HG02884 (cell line): ENCODE data around the gene MRPL19.

ENCODE experiments used
- ATAC-seq: cut with Tn5 transposase; IDR thresholded peaks from one replicate; pipeline ENCODE4 v1.9.1; 2021; ENCODE audit warnings: mild to moderate bottlenecking, moderate library complexity; ENCODE audit not compliant: unreplicated experiment

Gene MRPL19

GRCh38 chr2:75646583-75647425 is at the start of gene MRPL19:
Gene MRPL19 (plus strand): TSS chr2:75646783. CDS start chr2:75646808, 25 bp downstream.
- peak; percentile 95 for ATAC-seq

DNA sequence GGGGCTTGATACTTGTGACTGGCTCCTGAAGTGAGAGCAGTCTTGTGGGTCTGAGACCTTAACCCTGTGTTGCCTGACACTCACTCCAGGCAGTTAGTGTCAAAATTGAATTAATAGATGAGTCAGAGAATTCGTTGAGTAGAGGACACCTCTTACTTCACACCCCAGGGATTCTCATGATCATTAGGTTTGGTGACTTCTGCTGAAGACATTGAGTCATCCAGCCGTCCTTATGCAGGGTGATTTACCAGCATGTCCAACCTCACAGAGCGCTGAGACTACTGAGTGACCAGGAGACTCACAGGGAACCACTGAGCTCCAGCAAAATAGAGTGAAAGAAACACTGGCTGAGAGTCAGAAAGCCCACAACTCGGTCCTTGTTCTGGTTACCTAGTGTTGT is 49.8 kb upstream of the MRPL19 start:
- ATAC-seq, result no peak

GRCh38 chr2:75597949-75598348 is 48.6 kb upstream of the MRPL19 start:
- no peak for ATAC-seq

GRCh38 chr2:75598589-75599155 is 47.9 kb upstream of the MRPL19 start:
- ATAC-seq, result no peak

DNA sequence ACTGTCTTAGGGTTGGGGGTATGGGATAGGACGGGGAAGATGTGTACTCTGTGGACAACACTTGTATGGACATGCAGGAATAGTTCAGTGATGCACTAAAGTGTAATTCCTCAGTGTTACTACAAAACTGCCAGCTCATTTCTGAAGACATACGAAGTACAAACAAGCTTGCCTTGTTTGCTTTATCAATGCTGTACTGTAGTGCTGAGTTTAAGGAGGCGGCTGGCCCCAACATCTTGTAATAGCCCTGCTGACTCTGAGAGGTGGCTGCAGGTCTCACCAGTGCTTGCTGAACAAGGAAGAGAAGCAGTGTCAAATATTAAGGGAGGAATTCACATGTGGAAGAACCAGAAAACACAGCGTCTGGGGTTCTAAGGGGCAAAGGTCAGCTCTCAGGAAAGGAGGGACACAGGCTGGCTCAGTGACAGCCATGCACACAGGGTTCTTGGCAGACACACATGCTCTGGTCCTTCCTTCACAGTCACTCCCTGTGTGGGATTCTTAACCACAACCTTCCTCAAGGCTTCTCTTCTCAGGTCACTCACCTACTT is 46.0 kb upstream of the MRPL19 start:
- ATAC-seq, result no peak

DNA sequence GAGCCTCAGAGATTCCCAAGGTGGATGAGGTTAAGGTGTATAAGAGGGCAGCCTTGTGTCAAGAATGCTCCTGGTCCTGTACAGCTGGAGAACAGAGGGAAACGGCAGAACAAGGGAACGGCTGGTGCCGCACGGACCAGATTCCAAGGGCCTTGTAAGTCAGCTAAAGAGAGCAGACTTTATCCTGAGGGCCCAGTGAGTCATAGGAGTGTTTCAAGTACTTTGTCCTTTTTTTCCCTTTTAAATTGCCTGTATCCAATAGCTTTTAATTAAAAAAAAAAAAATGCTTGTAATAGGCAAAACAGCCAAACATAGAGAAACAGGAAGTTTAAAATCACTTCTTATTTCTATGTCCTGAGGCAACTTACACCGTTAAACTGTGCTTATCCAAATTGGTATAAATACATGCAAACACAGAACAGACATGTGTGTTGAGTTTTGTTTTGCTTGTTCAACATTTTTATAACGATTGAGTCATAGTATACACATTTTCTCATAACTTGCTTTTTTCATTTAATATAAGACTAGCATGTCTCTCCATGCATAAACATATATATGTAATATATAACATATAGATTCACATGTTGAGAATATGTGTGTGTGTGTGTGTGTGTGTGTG is 43.8 kb upstream of the MRPL19 start:
- no peak for ATAC-seq

DNA sequence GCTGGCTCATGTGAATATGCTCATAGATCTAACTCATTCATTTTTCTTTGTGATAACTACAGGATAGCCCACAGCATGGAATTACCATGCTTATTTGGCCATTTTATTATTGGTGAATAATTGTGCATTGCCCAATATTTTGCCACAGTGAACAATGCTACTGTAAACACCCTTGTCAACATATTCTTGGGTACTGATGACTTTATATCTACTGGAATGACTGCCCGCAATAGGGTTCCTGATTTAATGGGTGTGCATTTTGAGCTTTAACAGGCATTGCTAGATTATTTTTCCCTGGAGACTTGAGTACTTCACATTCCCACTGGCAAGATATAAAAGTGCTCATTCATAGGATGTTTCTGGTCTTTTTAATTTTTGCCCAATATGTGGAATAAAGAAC is 43.1 kb upstream of the MRPL19 start:
- no peak for ATAC-seq

- no peak for ATAC-seq
Observed at GRCh38 chr2:75604484-75604883, 42.1 kb upstream of the MRPL19 start.

- no peak for ATAC-seq
Observed at GRCh38 chr2:75605770-75606529, 40.6 kb upstream of the MRPL19 start.

- ATAC-seq, result no peak
Observed at GRCh38 chr2:75606761-75607399, 39.7 kb upstream of the MRPL19 start.

DNA sequence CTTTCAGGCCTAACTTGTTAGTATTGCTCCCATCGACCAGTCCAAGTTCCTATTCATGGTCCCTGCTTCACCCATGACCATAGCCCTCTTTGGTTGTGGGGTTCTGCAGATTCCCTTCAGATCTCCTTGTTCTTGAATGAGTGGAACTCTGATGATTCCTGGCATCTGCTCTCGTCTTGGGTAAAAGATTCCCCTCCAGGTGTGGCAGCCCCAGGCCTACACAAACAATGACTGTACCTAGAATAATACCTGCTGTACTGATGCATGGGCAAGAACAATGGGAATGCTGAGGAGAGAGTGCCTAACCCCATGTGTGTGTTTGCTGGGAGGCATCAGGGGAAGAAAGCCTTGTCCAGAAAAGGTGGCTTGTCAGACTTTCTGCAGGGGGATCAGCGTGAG is 39.2 kb upstream of the MRPL19 start:
- ATAC-seq, result no peak

DNA sequence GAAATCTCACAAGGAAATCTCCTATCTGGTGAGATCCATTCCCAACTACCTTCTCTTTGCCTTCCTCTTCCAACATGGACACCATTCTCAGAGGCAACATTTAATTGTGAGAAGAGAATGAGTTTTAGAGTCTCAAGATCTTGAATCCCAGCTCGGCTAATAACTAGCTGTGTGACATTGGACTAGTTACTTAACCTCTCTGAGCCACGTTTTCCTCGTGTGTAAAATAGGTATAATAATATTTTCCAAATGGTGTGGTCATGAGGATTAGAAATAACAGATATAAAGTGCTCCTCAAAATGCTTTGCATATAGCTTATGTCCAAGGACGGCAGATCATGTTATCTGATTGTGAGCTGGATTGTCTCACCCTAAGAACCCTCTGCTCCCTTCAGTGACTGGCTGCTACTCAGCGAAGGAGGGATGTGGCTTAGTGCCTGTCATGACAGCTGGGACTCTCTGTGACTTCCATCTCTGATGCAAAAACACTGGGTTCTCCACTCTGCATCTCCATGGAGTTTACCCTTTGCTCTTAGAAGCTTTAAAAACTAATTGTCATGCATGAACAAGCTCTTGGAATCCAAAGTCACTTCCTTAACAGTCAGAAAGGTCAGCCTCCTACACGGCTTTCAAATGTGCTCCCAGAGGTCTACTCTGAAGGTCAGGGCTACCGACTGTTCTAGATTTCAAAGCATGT is 38.4 kb upstream of the MRPL19 start:
- ATAC-seq, result no peak

DNA sequence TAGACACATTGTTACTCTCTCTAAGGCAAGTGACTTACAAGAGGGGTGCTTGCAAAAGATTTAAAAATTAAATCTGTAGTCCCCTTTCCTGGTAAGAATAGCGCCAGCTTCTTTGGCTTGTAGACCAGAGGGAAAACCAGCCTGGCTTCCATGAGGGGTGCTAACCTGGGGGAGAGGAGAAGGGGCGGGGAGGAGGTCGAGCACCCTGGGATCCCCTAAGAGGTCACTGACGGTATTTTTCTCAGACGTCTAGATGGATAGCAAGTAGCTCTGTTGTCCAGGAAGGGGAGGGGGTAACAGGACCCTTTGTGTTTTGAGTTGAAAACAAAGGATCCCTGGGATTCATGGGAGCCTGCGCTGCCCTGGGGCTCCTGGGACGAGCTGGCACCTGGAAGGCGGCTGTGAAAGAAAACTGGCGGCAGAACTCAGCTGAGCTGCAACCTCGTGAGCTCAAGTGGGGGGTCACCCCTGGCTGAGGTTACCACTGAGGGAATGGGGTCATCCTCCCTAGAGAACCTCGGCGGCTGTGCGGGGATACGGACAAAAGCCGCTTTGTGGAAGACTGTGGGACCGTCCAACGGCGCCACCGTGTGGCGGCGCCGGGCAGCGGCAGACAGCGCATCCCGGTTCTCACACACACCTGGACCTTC is 37.8 kb upstream of the MRPL19 start:
- peak; percentile 60 for ATAC-seq

GRCh38 chr2:75609334-75609689 is 37.3 kb upstream of the MRPL19 start:
- ATAC-seq, result no peak

GRCh38 chr2:75609937-75610508 is 36.6 kb upstream of the MRPL19 start:
- no peak for ATAC-seq

DNA sequence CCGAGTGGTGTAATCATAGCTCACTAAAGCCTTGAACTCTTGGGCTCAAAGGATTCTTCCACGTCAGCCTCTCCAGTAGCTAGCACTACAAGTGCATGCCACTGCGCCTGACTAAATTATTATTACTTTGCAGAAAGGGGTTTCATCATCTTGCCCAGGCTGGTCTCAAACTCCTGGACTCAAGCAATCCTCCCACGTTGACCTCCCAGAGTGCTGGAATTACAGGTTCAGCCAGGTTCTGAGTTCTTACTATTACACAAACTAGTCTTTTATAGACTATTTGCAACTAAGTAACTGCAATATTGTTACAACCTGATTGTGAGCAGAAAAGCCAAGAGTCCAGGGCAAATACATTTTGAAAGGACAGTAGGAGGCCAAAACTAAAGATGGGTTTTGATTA is 35.9 kb upstream of the MRPL19 start:
- ATAC-seq, result no peak

DNA sequence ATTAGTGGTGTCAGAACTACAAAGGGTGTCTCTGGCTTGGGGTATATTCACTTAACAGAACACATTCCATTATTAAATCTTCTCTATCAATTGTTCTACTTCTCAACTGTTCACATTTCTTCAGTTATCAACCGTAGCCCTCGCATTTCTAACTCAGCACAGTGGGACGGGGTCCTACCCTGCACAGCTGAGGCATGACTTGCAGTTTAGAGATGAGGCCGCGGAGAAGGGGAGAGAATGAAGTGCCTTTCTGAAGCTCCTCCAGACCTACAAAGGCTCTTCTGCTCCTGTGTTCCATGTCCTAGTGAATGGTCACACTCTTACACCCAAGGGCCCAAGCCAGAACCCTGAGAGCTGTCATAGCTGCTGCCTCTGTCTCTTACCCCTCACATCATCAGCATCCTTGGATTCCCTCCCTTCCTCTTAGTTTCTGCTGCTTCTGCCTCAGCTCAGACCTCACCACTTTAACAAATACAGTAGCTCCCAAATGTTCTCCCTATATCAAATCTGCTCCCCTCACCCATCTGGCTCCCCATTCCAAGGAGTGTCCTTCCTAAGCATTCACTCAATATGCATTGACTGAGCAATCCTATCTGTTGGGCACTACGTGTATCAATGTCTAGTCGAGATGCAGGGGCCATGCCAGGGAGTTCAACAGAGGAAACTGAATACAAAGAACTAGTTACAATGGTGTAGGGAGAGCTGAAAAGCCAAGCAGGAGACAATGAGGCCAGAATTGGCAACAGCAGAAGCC is 34.3 kb upstream of the MRPL19 start:
- ATAC-seq, result no peak

DNA sequence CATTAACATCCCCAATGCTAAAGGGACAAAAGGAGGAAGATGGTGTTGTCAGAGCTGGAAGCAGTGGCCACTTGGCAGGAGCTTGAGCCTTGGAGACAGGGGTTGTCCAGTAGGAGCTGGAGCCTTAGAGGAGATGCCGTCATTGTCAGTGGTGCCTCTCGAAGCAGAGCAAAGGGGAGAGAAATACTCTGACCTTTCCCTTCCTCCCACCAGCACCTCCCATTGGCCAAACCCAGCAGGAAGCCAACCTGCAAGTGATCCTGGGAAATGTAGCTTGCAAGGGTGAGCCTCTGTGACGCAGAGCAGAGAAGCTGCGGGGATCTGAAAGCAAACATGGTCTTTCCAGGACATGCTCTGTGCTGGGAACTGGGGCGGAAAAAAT is 33.7 kb upstream of the MRPL19 start:
- no peak for ATAC-seq
